IPS-NIHi11 (cell line): Measurements from ENCODE around the gene CRISP1.
"Not testable (repeated sequence)": the region's sequence is repeated elsewhere in the genome, so short reads cannot be mapped to it uniquely, and the experiment has no call there.

Experiments used
- DNase-seq: peaks from one replicate; pipeline ENCODE4 v3.0.0; 2012; ENCODE audit warnings: mixed read lengths, low spot score

Gene CRISP1

GRCh38 chr6:49839957-49840356 lies 26.4 kb downstream of the CRISP1 start:
- DNase-seq: no peak

GRCh38 chr6:49839162-49839561 lies 27.2 kb downstream of the CRISP1 start:
- DNase-seq: no peak

GRCh38 chr6:49835140-49835539 lies 31.2 kb downstream of the CRISP1 start:
- DNase-seq: no peak

GRCh38 chr6:49833386-49833785 lies 32.9 kb downstream of the CRISP1 start:
- DNase-seq: no peak

- no peak for DNase-seq
Observed at GRCh38 chr6:49826743-49827406, 39.5 kb downstream of the CRISP1 start.

GRCh38 chr6:49815166-49815565 lies 51.2 kb downstream of the CRISP1 start:
- DNase-seq: no peak

- DNase-seq: no peak
Observed at GRCh38 chr6:49813248-49813647, 53.1 kb downstream of the CRISP1 start.

GRCh38 chr6:49806145-49806544 lies 60.2 kb downstream of the CRISP1 start:
- DNase-seq: no peak

- DNase-seq: no peak
Observed at GRCh38 chr6:49805246-49805645, 61.1 kb downstream of the CRISP1 start.

GRCh38 chr6:49801525-49801924 lies 64.8 kb downstream of the CRISP1 start:
- no peak for DNase-seq

GRCh38 chr6:49799090-49799489 lies 67.2 kb downstream of the CRISP1 start:
- no peak for DNase-seq

- DNase-seq: not testable (repeated sequence)
Observed at GRCh38 chr6:49796842-49797455, 69.4 kb downstream of the CRISP1 start.

GRCh38 chr6:49790341-49790740 lies 76.0 kb downstream of the CRISP1 start:
- DNase-seq: no peak

GRCh38 chr6:49787176-49787575 lies 79.2 kb downstream of the CRISP1 start, which contains the start of gene PGK2:
Gene PGK2 (minus strand): TSS chr6:49787285. CDS start chr6:49787187, 98 bp downstream.
- DNase-seq: peak; percentile 67

- DNase-seq: no peak
Observed at GRCh38 chr6:49784272-49784671, 82.1 kb downstream of the CRISP1 start.
